HG03469 (cell line): Measurements from ENCODE around the gene CT45A7.
"Not testable (repeated sequence)": the region's sequence is repeated elsewhere in the genome, so short reads cannot be mapped to it uniquely, and the experiment has no call there.

Source experiments
- ATAC-seq: cut with Tn5 transposase; IDR thresholded peaks from one replicate; pipeline ENCODE4 v1.9.1; 2021; ENCODE audit warnings: mild to moderate bottlenecking, moderate library complexity, moderate number of reproducible peaks; ENCODE audit not compliant: unreplicated experiment

CT45A7 gene, protein sequence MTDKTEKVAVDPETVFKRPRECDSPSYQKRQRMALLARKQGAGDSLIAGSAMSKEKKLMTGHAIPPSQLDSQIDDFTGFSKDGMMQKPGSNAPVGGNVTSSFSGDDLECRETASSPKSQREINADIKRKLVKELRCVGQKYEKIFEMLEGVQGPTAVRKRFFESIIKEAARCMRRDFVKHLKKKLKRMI

DNA sequence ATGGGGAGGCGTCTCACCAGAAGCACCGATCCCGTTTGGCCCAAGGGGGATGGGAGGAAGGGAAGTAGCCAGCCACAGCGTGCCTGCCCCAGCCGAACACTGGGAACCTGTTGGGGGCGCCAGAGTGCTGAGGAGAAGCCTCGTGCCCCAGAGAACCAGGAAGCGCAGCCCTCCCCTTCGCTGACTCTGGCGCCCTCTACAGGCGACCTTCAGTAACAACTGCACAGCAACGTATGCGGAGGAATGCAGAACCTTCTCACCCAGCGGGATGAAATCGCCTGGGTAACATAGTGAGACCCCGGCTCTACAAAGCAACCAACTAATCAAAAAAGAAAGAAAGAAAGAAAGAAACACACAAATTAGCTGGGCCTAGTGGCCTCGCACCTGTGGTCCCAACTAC is at the start of gene CT45A7:
Gene CT45A7 (minus strand): TSS at position 101 of the 400 bp plus-strand sequence. CDS start 3,747 bp downstream, outside the sequence.
- ATAC-seq: not testable (repeated sequence)

DNA sequence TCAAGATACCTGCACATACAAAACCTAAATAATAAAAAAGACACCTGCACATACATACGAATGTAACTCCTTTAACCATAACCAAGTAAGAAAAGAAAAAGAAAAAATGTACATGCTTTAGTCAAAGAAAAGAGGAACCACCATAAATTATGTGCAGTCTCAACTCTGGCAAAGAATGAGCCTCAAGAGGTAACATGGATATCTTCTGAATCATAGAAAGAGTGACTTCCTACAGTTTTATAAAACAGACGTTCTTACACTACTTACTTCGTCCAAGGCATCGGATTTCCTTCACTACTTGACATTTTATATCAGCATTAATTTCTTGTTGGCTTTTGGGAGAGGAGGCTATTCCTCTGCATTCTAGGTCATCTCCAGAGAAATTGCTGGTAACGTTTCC is 45.7 kb upstream of the CT45A7 start:
- not testable (repeated sequence) for ATAC-seq

DNA sequence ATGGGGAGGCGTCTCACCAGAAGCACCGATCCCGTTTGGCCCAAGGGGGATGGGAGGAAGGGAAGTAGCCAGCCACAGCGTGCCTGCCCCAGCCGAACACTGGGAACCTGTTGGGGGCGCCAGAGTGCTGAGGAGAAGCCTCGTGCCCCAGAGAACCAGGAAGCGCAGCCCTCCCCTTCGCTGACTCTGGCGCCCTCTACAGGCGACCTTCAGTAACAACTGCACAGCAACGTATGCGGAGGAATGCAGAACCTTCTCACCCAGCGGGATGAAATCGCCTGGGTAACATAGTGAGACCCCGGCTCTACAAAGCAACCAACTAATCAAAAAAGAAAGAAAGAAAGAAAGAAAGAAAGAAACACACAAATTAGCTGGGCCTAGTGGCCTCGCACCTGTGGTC is 34.6 kb upstream of the CT45A7 start, which contains the start of gene CT45A9:
Gene CT45A9 (minus strand): TSS at position 101 of the 400 bp plus-strand sequence. CDS start 3,751 bp downstream, outside the sequence.
- not testable (repeated sequence) for ATAC-seq

DNA sequence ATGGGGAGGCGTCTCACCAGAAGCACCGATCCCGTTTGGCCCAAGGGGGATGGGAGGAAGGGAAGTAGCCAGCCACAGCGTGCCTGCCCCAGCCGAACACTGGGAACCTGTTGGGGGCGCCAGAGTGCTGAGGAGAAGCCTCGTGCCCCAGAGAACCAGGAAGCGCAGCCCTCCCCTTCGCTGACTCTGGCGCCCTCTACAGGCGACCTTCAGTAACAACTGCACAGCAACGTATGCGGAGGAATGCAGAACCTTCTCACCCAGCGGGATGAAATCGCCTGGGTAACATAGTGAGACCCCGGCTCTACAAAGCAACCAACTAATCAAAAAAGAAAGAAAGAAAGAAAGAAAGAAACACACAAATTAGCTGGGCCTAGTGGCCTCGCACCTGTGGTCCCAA is 17.4 kb upstream of the CT45A7 start, which contains the start of gene CT45A8:
Gene CT45A8 (minus strand): TSS at position 101 of the 400 bp plus-strand sequence. CDS start 3,755 bp downstream, outside the sequence.
- ATAC-seq: not testable (repeated sequence)

- ATAC-seq: not testable (repeated sequence)
Measured at GRCh38 chrX:135819912-135820311, 17.2 kb downstream of the CT45A7 start, which contains the start of gene CT45A2. Gene CT45A2, minus strand, starts transcription at chrX:135820012. Its CDS starts 3,747 bp downstream, at chrX:135816265.

DNA sequence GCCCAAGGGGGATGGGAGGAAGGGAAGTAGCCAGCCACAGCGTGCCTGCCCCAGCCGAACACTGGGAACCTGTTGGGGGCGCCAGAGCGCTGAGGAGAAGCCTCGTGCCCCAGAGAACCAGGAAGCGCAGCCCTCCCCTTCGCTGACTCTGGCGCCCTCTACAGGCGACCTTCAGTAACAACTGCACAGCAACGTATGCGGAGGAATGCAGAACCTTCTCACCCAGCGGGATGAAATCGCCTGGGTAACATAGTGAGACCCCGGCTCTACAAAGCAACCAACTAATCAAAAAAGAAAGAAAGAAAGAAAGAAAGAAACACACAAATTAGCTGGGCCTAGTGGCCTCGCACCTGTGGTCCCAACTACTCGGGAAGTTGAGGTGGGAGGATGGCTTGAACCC is 34.4 kb downstream of the CT45A7 start, which contains the start of gene CT45A6:
Gene CT45A6 (minus strand): TSS at position 101 of the 400 bp plus-strand sequence. CDS start 3,794 bp downstream, outside the sequence.
- ATAC-seq: not testable (repeated sequence)

DNA sequence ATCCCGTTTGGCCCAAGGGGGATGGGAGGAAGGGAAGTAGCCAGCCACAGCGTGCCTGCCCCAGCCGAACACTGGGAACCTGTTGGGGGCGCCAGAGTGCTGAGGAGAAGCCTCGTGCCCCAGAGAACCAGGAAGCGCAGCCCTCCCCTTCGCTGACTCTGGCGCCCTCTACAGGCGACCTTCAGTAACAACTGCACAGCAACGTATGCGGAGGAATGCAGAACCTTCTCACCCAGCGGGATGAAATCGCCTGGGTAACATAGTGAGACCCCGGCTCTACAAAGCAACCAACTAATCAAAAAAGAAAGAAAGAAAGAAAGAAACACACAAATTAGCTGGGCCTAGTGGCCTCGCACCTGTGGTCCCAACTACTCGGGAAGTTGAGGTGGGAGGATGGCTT is 51.7 kb downstream of the CT45A7 start, which contains the start of gene CT45A5:
Gene CT45A5 (minus strand): TSS at position 101 of the 400 bp plus-strand sequence. CDS start 3,774 bp downstream, outside the sequence.
- not testable (repeated sequence) for ATAC-seq
